ENCODE data around the gene ZNF827. TPM values are rescaled to one million over a fixed set of nuclear protein-coding genes. Genes with fewer than 3 reads are reported as not detected.

Gene ZNF827
- total and polyA plus RNA-seq, 9 of the 15 experiments (the other 6 are each of a cell fraction or from before 2014, with no cell fraction given), result 0.07 to 0.40 TPM; not detected in 7

GRCh38 chr4:145843148-145843547 is 95.5 kb downstream of the ZNF827 start:
- no peak for FAIRE-seq
- H3K27me3 ChIP-seq (ENCODE audit: control insufficient read depth in 2 of 2, insufficient read depth in 2 of 2, low read length in 2 of 2), result peaks cover 0 to 9% of the 10 kb centered on the region in 2 experiments; a peak in 3 of 5 replicates
- H3K4me2 ChIP-seq (ENCODE audit: insufficient read depth, low read length), result no peak overlapping the region
- intact Hi-C loops (cut with micrococcal nuclease) (no loop called here), in situ Hi-C loops (cut with MboI) (no loop called here)
- no peak overlapping the region for H3K4me3 ChIP-seq
- no peak overlapping the region for H2AFZ ChIP-seq (ENCODE audit: low read depth, low read length)
- POLR2A ChIA-PET, result no interaction called here
- no peaks in the 10 kb centered on the region for H3K36me3 ChIP-seq (ENCODE audit: control insufficient read depth, insufficient read depth, low read length)
- H3K9ac ChIP-seq (ENCODE audit: insufficient read depth in 1 of 2, low read depth in 2 of 2, low read length in 2 of 2), result no peak overlapping the region
- BruUV-seq (replicated peaks), result no TSS peak
- no peaks in the 10 kb centered on the region for H3K4me1 ChIP-seq (replicated peaks in 1 of 2; ENCODE audit: control insufficient read depth in 2 of 2, insufficient read depth in 2 of 2, low read length in 2 of 2)
- no peaks in the 10 kb centered on the region for H3K9me3 ChIP-seq (replicated peaks; ENCODE audit: control insufficient read depth, insufficient read depth, low read depth, low read length)
- 0% methylated on average over 4 of the region's 4 CpGs for WGBS (ENCODE audit: insufficient coverage, low coverage, missing lambda C conversion rate)
- no peaks in the 10 kb centered on the region for H3K79me2 ChIP-seq (ENCODE audit: control insufficient read depth, insufficient read depth, low read length)
- ATAC-seq, result no peak
- CTCF ChIA-PET (ENCODE audit: low intra/inter-chr PET ratio), result no interaction called here
- no peak overlapping the region for H3K27ac ChIP-seq (ENCODE audit: extremely low read depth, low read depth, low read length)
- no peak for DNase-seq (ENCODE audit: extremely low read depth in 1 of 4, low spot score in 3 of 4)
- H3K9me1 ChIP-seq (ENCODE audit: control insufficient read depth, insufficient read depth, low read length), result no peaks in the 10 kb centered on the region
- TF ChIP-seq JUNB (CRISPR knock-in tag; conservative IDR thresholded peaks at IDR 0.05) (no peak), BMI1 (IDR thresholded peaks at IDR 0.05; ENCODE audit: low read length) (no peak), BHLHE40 (IDR thresholded peaks at IDR 0.05; ENCODE audit: low read length) (no peak), SLC30A9 (CRISPR knock-in tag; IDR thresholded peaks at IDR 0.05) (no peak), IRF2 (CRISPR knock-in tag; IDR thresholded peaks at IDR 0.05) (no peak), HNRNPK (IDR thresholded peaks at IDR 0.05; ENCODE audit: low read depth, low read length, poor library complexity, severe bottlenecking) (no peak), CEBPG (CRISPR knock-in tag; IDR thresholded peaks at IDR 0.05) (no peak), CEBPG (tag; conservative IDR thresholded peaks at IDR 0.05 in 1 of 2, IDR thresholded peaks at IDR 0.05 in 1 of 2) (0 out of 4 replicates have a peak, but pooled peaks of 1 of the 2 experiments have one; percentile 38)
- H4K20me1 ChIP-seq (replicated peaks; ENCODE audit: control insufficient read depth, insufficient read depth, low read length), result no peaks in the 10 kb centered on the region

Data from K562 (cell line).